ENCODE results near the gene CTIF. TPM values are rescaled to one million over a fixed set of nuclear protein-coding genes. Genes with fewer than 3 reads are reported as not detected.

CTIF gene
- total RNA-seq, 1 experiment from 2014 or later, result 5.0 TPM

DNA sequence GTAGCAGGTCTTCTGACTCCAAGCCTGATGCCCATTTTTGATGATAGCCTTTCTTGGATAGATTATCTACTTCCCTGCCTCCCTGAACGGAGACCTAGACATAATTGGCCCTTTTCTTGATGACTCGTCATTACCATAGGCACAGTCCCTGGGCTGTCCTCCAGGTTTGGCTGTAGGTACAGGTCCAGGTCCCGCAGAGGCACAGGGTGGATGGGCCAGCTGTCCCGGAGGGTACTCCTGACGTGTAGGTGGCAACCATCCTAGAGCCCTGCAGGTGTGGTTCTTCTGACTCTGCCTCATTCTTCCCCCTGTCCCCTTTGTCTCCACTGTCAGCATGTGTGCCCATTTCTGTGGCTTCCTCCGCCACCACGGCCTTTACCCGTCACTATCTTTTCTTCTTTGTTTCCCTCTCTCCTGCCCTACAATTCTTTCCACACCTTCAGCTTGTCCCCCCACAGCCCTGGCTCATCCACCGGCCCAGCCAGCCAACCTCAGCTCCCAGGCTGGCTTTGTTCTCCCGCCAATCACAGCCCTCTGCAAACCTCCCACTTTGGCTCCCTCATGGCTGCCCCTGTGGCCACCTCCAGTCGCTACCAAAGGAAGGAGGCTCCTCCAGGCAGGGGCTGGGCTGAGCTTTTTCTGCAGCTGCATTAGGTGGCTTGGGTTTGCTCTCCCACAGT is 309.1 kb downstream of the CTIF start:
- DNase-seq (ENCODE audit: low spot score), result no peak

DNA sequence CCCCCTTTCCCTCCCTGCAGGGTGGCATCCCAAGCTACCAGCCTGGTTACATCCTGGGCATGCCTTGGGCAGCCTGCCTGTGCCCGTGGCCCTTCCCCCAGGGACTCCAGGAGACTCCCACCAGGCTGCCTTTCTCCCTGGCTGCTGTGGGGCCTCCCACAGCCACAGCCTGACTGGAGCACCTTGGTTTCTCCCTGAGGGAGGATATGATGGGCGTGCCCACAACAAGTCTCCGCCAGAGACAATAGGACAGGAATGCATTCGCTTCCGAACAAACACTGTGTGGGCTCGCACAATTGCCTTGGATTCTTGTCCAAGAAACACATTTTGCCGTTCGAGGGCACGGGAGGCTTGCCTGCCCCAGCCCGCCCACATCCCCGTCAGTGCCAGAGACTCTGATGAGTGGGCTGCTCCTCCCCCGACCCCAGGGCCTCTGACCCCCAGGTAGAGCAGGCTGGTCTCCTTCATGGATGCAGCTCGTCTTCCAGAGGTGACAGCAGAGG is 309.9 kb downstream of the CTIF start:
- DNase-seq (ENCODE audit: low spot score), result no peak

DNA sequence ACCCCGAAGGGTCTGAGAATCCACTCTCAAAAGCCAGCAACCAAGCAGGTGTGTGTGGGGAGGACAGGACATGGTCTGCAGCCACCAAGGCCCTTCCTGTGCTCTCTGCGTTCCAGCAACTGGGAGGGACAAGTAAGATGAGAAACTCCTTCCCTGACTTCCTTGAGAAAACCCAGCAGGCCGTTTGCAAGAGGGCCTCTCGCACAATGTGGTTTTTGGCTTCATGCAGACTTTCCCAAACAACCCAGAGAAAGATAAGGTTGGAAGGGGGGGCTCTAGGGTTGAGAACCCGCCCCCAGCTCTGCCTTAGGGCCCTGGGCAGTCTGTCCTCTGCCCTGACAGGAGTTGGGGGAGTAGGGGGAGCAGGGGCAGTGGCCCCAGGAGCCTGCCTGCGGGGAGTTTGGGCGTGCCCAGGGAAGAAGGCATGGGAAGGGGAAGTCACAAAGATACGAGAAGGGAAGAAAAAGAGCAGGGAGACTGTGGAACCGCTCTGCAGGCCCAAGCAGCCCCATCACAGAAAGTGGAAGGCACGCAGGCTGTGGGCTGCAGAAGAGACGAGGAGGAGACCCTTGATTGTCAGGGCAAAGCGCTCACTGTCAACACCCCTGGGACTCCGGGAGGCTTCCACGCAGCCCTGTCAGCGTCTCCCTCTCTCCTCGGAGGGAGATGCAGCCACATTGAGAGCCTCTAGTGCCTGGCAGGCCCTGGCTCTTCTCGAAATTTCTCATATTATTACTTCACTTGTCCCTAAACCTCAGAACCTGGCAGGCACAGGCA is 312.2 kb downstream of the CTIF start:
- DNase-seq (ENCODE audit: low spot score), result peak; percentile 27

DNA sequence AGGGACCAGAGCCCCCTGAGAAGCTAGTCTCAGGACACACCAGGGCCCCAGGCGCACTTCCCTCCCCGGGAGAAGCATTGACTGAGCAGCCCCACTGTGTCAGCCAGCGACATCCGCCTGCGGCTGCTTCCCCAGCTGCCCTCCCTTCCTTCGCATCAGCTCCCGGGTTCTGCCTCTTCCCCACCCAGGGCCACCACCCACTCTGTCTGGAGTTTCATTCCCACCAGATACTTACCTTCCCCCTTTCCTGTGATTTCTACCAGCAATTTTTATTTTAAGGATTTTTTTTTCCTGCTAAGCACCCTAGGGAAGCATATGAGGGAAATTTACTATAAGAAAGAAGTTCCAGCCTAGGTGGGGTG is 312.7 kb downstream of the CTIF start:
- no peak for DNase-seq (ENCODE audit: low spot score)

DNA sequence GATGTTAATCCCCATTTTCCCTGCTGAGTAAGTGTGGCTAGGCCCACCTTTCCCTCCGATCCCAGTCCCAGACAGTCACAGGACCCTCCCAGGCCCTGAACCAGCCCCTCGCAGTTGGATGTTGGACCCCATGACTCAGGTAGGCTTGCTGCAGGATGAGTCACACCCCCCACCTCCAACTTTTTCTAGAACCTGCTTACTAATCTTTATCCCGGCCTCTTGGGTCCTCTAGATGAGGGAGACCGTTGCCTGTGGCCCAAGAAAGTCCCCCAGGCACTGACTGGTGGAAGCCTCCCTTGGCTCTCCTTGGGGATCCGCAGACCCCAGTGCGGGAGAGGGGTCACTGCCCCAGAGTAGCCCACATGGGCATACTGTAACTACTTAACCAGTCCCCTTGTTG is 313.5 kb downstream of the CTIF start:
- no peak for DNase-seq (ENCODE audit: low spot score)

DNA sequence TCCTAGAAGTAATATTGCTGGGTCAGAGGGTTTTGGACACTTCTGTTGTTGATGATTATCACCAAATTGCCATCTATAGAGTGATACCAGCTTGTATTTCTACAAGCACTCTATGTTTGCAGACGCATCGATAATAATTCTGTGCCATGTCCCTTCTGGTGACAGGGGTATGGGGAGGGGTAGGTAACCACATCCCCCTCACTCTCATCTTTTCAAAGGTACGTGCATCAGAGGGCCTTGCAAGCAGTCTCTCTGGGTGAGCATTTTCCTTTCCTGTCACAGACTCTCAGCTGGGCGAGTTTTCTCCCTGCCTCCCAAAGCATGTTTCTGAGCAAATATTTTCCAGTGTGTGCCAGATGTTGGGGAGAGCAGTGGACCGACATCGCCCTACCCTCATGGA is 314.0 kb downstream of the CTIF start:
- no peak for DNase-seq (ENCODE audit: low spot score)

DNA sequence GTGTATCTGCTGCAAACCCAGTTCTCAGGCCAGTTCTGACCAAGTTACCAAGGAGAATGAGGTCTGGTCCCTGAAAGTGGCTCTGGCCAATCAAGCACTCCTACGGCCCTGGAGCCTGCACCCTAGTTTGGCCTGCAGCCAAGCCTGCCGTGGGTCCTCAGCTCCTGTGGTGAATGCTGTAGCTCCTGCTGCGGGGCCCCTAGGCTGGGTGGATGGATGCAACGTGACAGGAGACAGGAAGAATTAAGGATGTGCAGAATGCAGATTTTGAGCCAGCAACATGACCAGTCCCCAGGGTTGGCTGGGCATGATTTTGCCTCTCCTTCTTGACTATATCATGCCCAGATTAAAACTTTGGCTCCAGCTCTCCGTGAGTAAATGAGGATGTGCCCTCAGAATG is 314.8 kb downstream of the CTIF start:
- DNase-seq (ENCODE audit: low spot score), result no peak

DNA sequence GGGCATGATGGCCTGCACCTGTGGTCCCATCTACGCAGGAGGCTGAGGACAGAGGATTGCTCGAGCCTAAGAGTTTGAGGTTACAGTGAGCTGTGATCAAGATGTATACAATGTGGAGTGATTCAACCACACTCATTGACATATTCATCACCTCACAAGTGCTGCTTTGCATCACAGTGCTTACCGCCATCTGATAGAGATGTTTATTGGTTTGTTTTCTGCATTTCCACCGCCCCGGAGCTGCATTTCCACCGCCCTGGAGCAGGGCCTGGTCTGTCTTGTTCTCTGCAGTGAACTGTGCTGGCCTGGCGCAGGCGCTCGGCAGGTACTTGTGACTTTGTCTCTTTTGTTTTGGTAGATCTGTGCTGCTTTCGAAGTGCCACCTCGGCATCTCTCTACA is 315.9 kb downstream of the CTIF start:
- no peak for DNase-seq (ENCODE audit: low spot score)

DNA sequence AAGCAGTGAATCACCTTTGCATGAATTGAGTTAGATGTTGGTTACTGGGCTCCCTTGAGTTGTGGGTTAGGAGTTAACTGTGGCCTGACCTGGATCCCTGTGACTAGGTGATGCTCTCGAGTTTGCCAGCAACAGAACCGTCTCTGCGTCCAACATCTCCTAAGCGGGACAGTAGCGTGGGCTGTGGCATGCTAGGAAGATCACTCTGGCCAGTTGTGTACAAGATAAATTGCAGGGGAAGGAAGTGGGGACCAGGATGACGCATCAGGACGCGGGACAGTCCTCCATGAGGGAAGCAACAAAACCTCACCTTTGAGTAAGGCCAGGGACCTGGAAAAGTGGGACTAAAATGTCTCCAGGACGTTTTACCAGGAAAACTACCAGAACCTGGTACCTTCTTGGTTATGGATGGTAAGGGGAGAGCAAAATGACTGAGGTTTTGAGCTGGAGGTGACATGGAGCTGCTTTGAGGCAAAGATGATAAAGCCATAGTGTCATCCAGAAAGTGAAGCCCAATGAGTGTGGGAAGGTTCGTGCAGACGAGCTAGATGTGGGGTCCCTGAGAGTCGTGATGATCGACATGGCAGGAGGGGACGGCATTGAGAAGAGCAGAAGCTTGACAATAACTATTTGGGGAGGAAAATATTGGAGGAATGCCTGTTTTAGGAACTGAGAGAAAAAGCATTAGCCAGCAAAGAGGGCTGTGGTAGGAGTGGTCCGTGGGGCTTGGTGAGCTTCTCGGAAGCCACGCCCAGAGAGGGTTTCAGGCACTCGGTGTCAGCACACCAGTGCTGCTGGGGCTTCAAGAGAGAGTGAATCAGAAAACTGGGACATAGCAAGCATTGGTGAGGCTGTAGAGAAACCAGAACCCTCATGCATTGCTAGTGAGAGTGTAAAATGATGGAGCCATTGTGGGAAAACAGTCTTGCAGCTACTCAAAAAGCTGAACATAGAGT is 316.9 kb downstream of the CTIF start:
- DNase-seq (ENCODE audit: low spot score), result no peak

DNA sequence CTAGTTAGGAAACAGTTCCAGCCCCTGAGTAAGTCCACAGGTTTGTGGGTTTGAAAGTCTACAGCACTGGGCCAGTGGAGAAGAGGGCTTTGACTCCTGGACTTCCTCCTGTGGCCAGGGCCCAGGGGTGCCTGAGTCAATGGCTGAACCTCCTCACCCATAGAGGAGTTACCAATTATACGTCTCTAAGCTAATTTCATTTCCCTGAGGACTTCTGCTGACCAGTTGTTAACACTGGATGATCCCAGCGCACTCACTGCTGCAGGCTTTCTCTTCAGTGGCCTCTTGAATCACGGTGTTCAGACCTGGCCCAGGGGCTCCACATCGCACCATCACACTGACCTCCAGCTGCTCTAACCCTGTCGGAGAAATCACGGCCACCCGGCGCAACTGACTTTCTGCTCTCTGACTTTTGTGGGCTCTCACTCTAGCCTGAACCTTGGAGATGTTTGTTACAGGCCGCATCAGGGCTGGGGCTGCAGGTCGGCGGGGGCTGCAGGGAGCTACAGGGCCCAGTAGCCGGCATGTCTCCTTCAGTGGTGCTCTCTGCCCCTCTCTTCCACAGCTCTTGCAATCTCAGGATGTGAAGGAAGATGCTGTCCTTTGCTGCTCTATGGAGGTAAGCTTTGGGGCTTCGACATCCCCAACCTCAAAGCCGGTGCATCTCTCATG is 318.3 kb downstream of the CTIF start:
- DNase-seq (ENCODE audit: low spot score), result no peak

DNA sequence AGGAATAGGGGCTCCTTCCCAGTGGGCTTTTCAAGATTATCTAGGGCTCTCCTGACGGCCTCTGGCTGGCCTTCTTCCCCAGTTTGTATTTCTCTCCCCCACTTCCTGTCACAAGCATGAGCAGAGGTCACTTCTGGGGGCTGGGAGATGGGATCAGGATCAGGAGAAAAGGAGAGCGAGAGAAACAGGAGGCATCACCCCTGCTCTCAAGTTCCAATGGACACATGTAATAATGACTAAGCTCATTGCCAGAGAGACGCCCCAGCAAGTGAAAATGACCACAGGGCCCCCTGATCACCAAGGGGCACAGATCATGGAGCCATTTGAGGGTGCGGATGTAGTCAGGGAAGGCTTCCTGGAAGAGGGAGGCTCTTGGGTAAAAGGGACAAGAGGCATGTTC is 319.8 kb downstream of the CTIF start:
- no peak for DNase-seq (ENCODE audit: low spot score)

DNA sequence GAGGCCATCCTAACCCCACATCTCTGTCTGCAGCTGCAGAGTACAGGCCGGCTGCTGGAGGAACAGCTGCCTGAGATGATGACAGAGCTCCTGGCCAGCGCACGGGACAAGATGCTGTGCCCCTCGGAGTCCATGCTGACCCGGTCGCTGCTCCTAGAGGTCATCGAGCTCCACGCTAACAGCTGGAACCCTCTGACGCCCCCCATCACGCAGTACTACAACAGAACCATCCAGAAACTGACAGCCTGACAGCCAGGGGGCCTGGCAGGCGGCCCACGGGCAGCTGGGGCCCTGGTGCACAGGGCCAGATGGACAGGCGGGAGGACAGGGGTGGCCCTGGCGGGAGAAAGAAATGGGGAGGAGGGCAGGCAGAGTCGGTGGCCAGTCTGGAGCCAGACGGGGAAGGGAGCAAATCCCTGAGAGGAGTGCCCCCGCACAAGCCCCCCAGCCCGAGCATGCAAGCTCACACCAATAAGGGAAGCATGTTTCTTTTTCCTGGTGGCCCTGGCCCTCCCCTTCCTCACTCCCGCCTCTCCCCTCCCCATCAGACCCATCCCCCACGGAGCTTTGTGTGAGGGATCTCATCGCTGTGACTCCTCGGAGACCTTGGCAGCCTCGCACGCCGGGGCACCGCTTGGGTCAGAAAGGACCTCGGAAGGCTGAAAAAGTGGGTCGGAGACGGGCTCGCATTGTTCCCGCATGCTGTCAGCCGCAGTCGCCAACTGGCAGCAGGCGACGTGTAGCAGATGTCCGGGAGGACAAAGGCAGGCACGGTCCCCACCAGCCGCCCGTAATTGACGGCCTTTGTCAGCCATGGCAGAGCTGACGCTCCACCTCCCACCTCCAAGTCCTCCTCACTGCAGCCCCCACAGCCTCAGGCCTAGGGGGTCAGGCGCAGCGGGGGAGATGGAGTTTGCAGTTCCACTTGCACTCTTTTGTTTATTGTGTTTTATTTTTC is 320.8 kb downstream of the CTIF start:
- DNase-seq (ENCODE audit: low spot score), result no peak

DNA sequence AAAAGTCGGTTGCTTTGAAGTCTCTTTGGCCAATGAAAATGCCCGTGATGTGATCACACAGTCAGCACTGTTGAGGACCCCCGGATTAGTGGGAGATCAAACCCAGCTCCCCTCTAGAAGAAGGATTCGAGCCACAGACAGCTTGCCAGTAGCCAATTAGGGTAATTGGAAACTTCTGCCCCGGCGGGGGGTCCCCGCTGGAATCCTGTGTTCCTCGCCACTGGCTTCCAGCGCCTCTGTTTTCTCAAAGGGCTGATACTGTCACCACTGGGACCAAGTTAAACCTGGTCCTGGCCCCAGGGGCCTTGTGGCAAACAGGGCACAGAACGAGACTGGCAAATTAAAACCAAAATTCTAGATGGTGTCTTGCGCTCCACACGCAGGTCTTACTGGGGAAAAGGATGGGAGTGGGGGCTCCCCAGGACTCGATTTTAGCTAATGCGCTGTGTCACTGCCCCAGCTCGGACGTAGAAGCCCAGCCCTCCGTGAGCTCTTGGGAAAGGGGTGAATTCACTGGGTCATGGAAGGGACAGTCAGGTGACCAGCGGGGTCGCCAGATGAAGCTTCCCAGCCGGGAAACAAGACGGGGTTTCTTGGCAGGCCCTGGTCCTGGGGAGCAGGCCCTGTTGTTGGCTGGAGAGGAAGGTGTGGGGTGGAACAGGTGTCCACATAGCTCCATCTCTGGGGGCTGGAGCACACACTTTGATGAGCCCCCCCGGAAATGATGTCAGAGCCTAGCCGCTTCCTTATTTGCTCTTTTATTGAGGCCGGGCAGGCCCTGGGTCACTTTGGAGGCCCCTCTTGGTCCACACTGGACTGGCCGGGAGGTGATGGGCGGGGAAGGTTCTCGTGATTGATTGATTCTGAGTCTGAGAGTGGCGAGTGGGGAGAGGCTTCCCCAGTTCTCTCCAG is 321.7 kb downstream of the CTIF start:
- DNase-seq (ENCODE audit: low spot score), result no peak

DNA sequence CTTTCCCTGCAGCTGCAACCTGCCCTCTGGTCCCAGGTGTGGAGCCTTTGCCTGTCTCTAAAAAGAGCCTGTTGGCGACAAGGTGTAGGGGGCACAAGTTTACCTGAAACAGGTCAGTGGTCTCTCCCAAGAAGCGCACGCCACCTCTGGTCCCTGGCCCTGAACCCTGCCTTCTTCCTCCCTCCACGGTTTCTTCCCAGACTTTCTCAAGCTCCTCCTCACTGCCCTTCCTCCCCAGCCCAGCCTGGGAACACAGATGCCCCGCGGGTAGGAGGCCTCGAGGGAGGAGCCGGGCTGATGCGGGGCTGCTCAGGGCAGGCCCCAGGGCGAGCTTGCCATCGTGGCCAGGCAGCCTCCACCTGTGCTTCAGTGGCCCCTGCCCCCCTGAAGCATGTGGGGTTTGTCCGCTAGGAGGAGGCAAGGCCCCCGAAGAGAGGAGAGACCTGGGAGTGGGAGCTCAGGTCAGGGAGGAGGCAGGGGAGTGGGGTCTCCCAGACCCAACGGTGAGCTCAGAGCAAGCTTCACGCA is 322.4 kb downstream of the CTIF start:
- no peak for DNase-seq (ENCODE audit: low spot score)

DNA sequence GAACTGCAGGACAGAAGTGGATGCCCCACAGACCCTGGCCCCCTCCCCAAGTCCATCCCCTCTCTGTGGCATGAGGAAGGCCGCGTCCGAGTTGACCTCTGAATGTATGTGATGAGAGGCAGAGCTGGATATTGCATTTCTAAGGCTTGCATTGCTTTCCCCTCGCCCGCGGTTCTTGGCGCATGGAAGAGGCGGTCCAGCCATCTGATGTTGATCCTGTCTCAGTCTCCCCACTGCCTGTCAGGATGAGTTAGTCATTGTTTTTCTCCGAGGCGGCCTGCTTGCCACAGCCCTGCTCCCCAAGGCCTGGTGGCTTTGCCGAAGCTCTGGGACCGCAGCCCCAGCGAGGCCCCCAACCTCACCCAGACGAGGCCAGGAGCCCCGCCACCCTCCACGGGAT is 323.3 kb downstream of the CTIF start:
- DNase-seq (ENCODE audit: low spot score), result no peak

DNA sequence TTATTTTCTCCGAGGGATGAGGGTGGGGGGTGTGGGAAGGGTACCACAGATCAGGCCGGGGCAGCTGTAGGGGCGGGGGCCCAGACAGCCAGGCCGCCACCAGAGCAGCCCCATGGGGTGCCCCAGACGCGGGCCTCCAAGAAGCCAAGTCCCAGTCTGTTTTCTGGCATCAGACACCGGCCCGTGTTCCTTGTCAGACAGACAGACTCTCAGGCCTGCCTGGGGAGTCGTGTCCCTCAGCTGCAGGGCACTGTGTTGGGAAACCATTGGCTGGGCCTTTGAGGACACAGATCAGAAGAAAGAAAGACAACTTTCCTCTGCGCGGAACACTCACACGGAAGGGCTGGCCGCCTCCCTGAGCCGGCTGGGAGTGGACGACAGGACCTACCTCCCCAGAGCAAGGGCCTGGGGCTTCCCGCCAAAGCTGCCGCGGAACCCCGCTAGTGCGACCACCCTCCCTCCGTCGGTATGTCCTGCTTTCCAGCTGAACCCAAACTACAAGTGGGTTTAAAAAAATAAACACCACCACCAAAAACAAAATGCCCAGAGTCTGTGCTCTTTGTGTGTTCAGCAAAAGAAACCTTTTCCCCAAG is 323.9 kb downstream of the CTIF start:
- DNase-seq (ENCODE audit: low spot score), result no peak

DNA sequence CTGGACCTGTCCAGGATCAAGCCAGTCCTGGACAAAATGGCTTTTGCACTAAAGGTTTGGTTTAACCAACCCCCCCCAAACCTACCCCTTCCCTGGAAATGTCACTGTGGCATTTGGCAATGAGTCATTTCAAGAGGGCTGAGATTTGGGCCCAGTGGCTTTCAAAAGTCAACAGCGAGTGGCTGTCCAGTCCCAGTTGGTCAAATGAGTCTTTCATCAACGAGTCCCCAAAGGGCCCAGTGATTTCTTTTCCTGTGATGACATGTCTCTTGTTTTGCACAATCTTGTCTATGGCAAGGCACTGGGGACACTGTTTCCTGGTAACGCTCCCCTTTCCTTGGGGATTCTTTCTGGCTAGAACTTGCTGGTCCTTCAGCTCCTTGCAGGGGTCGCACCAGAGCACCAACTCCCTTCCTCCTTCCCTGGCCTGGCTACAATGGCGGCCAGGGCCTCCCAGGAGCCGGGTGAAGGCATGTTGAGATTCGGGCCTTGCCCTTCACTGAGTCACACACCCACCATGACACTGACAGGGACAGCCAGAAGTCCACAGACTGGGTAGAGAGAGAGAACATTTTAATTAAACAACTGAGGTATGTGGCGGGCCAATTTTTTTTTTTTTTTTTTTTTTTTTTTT is 324.7 kb downstream of the CTIF start:
- no peak for DNase-seq (ENCODE audit: low spot score)

DNA sequence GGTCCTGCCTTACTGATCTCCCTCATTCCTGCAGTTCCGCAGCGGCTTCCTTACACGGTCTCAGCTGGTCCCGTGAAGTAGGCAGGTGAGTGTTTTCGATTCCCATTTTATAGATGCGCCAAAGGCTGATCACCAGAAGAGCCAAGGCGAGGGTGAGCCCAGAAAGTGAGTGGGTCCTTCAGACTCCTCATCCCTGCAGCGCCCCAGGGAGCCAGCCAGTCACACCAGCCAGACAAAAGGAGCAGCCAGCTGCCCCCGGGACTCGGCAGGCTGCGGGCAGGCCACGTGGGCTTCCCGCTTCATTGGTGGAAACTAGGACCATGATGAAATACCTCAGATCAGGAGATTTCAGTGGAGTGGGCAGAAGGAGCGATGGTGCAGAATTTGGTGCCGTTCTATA is 326.0 kb downstream of the CTIF start:
- DNase-seq (ENCODE audit: low spot score), result no peak

All from H4 (cell line).